Activated naive CD4-positive, alpha-beta T cell (primary cell): Measurements from ENCODE around the gene PRMT7.

Experiments used
- DNase-seq, 4 experiments: peaks; one replicate each; lab custom pipeline; 2025; lab: John Stamatoyannopoulos, UW

PRMT7 gene

DNA sequence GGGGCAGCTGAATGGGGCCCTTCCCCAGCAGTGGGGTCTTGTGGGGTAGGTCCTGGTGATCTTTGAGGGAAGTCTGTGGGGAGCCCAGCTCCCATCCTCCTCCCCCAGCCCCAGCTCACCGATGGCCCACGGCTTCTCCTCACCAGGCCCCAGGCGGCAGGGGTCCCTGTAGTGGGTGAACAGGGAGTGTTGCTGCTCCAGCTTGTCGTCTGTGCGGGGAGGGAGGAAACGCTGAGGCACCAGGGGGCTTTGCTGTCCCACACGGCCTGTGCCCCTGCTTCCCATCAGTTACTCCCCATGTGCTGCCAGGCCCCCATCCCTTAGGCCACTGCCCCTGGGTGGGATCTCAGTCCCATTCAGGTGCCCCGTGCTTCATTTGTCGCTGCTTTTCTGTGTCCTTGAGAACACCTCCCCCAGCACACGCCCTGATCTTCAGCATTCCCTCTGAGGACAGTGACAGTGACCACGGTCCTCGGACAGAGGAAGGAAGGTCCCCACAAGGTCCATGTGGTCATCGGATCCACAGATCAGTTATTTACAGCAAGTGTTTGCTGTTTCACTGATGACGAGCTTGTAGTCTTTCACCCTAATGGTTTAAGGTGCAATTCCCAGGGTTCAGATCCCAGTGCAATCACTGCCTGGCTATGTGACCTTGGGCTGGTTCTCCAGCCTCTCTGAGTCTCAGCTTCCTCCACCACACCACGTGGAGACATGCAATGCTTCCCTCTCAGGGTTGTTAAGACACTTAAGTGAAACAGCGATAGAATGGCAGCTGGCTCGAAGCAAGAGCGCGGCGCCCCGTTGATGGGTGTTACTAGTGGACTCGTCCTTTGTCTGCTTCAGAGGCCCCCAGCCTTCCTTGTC, 53.1 kb downstream of the PRMT7 start:
- DNase-seq = no peak

DNA sequence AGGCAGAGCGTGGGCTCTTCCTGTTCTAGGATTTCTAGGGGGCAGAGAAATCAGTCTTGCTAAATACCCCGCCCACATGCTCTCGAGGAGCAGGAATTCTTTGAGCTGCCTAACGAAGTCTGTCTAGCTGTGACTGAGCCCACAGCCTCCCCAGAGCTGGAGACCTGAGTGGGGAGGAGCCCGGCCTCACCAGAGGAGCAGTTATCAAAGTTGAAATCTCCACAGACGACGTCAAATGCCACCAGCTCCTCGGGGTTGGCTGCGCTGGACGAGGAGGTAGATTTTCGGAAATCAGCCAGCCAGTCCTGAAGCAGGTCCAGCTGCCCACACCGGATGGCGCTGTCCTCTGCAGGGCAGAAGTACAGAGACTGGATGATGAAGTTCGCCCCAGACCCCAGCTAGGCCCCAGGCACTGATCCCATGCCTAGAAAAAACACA, 53.8 kb downstream of the PRMT7 start:
- no peak for DNase-seq

DNA sequence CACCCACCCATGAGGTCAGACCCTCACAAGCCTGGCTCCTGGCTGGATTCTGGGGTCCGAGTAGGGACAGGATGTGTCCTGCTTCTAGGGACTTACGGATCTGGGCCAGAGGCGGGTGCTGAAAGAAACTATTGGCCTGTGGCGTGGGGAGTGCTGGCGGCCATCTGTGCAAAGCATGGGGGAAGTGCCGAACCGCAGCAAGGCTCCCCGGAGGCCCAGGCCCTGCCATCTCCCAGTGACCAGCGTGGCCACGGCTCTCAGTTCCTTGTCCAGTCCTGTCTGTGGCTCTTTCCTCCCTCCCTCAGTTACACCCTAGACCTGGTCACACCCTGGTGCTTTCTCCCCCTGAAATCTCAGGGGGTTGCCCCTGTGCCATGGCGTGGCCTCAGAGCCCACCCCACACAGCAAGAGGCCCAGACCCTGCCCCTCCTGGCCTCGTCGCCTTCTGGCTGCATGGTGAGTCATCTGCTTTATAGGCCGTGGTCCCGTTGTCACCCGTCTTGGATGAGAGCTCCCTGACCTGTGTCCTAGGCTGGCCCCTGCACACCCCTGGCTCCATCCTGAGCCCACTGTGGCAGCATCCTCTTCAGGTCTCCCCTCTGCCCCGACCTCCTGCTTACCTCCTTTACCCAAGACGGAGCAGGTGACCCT, 54.5 kb downstream of the PRMT7 start:
- no peak for DNase-seq

DNA sequence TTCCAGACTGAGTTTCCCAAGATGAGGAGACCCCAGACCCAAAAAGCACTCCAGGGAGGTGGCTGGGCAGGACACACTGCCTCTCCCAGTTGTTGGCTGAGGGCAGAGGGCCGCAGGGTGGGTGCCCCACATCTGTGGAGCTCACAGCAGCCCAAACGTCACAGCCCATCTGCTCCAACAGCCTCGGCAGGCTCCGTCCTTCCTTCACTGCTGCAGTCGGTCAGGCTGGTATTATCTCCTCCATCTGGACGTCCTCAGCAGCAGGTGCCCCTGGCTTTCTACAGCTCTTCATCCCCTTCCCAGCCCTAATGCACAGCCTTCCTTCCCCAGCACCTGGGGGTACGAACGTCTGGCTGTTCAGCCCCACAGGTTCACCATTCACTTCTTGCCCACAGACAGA, 55.2 kb downstream of the PRMT7 start:
- no peak for DNase-seq

DNA sequence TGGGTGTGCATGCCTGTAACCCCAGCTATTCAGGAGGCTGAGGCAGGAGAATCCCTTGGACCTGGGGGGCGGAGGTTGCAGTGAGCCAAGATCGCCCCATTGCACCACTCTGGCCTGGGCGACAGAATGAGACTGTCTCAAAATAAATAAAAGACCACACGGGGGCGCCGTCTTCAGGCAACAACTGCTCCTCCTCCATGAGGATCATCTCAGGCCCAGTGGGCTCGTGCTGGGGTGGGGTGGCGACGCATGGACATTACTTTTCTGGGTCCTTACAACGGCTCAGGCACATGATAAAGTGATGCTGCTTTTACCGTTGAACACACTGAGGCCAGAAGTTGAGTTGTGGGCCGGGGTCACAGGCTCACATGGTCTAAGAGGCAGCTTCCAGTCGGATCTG, 56.2 kb downstream of the PRMT7 start:
- DNase-seq = no peak

DNA sequence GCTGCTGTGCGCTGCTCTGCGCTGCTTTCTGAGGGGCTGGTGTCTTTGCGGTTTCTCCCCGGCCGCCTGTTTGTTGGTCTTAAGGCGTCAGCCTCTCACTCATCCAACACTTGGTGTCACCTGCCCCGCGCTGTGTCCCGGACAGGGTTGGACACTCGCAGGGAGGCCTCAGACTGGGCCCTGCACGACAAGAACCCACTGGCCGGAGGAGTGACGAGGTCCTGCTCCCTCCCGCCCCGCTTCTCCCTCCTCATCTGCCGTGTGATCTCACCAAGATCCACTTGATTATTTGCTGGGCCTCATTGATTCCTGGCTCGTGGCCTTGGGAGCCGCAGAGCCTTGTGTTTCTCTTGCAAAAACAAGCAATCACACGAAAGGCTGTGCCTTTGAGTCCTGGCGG, 56.6 kb downstream of the PRMT7 start:
- DNase-seq = no peak

DNA sequence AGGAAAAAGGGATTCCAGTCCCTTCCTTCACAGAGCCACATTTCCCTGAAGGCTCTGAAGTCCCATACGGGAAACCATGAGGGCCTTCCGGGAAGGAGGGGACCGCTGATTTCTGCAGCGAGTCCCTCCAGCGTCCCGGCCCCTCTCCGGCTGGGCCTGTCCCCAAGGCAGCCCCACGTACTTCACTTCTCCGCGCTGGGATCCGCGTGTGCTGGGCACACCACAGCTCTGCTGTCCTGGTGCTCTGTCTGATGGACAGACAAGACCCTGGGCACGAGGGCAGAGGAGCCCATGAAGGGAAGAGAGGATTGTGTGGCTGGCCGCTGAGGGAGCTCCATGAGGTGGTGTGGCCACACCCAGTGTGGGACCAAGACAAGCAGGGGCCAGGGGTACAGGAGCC, 57.1 kb downstream of the PRMT7 start:
- DNase-seq = no peak

DNA sequence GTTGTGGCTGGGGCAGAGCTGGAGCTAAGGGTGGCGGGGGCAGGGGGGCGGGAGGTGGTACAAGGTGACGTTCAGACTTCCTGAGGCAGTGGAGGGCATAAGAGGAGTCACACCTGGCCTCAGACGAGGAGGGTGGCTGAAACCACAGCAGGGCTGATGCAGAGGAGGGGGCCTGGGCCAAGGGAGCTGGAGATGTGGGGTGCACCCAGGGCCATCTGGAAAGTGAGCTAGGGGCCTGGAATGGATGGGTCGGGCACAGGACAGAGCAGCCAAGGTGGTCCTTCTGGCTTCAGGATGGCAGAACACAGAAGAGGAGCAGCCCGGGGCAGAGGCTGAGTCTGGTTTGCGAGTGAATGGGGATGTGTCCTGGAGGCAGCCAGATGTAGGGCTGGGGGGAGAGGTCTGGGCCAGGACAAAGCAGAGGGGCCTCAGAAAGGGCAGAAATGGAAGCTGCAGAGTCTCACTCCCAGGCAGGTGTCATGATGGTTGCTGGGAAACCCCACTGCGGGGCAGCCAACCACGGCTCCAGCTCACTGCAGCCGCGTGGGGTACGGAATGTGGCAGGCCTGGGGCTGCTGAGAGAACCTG, 57.6 kb downstream of the PRMT7 start:
- no peak for DNase-seq

DNA sequence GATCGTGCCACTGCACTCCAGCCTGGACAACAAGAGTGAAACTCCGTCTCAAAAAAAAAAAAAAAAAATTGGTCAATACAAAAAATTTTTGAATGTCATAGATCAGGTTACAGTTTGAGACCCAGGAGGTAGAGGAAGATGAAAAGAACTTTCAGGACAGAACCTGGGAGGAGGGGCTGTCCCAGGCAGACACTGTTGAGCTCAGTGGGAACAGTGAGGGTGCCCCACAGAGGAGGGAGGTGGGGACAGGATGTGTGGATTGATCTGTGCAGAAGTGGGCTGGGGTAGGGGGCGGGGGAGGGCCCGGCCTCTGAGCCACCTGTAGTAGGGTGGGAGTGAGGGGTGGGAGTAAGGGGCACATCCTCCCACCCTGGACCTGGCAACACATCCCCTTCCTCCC, 58.3 kb downstream of the PRMT7 start:
- no peak for DNase-seq

DNA sequence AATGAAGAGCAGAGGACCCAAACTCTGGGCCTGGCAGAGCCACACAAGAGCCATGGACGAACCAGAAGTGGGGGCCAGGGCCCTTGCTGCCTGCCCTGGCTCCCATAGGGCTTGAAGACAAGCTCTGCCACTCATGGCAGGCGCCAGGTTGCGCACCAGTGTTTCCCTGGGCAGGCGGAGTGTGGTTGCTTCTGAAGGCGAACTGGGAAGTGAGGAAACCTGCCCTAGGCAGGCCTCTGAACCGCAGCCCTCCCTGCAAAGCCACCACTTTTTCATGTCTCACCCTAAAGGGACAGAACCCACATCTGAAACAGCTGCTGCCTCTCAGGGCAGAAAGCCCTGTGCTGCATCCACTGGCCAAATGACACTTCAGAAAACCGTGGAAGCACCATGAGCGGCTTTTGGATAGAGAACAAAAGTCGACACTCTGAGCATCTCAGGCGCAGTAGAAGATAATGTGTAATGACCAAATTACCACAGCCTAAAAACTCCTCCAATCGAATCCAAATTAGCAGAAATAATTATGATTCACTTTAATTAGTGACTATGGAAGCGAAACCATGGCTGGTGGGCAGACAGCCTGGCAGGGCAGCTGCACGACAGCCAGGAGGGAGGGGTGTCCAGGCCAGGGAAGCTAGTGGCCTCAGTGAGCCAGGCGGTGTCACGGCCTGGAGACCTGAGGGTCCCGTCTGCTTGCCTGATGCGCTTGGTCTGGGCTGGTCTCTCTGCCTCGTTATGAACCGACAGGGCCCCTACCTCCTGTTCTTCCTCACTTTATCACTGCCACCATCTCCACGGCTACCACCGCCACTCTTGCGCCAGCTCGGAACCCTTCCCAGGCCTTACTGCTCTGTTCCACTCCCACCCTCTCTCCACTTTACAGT, 59.1 kb downstream of the PRMT7 start:
- no peak for DNase-seq

DNA sequence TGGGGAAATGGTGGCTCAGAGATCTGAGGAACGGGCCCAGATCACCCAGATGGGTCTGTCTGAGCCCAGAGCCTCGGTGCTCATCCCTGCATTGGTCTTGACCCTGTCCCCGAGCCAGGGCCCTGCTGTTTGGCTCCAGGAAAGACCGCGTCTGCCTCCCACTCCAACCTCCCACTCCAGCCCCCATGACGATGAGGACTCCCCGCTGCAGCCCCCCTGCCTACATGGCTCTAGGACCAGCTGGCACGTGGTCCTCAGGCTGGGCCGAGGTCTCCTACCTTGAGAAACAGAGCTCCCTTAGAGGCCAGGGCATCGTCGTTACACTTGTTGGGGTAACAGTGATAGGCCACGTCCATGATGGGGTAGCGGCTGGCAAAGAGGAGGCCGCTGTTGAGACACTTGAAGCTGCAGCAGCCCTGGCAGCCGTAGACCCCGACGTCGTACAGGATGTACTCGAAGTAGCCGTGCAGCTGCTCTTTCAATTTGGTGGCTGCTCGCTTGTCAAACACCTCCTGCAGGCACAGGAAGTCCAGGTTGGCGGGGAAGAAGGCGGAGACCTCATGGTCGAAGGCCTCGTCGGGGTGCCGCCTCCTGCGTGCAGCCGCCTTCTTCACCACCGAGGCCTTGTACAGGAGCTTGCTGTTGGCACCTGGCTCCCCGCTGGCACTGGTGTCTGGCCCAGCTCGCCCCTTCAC, 59.9 kb downstream of the PRMT7 start:
- peak in 2 of 4 experiments; percentile 14 to 45 for DNase-seq

DNA sequence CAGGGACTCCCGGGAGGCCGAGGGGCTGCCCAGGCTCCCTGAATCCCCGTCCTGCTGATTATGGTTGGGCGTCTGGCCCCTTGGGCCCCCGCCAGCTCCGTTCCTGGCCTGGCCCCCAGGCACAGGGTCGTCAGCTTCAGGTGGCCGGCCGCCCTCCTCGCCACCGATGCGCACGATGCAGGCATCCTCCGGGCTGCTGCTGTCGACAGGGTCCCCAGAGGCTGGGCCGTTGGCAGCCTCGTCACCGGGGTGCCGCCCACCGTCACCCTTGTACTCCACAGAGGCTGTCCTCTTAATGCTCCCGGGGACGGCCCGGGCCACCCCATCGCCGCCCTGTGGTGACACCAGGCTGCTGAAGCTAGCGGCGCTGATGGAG, 60.4 kb downstream of the PRMT7 start:
- DNase-seq = no peak

DNA sequence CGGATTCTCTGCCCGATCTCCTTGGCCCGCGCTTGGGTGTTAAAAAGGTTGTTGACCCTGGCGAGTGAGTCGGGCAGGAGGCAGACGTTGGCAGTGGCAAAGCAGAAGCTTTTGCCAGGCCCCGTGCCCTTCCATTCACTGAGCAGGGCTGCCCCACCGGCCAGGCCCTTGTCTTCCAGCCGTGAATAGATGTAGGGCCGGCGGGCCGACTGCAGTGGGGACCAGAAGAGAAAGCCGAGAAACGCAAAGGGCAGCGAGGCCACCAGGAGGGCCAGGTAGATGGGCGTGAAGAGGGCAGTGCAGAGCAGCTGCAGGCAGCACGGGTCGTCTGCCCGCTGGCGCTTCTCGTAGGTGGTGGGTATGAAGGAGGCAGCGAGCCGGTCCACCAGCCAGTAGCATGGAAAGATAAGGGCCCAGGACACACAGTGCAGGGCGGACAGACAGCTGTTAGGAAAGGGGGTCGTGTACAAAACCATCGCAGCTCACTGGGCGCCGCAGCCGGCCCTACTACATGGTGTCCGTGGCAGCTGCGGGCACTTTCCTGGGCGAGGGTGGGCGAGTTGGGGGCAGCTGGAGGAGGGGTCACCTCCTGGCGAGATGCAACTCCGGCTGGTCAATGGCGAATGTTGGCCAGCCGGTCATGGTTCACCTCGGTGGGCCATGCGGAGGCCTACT, 61.0 kb downstream of the PRMT7 start:
- DNase-seq = no peak

DNA sequence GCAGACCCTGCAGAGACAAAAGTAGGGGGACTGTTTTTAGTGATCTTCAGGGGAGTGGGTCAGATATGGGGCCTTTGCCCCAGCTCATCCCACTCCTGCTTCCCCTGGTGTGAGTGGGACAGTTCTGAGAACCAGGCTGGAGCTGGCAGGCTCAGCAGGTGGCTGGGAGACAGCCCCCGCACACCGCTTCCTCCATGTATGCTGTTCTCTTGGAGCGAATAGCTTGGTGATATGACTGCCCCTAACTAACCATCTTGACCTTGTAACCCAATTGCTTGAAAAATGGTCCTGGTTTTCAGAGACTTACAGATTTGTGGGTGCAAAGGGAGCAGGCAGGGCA, 61.5 kb downstream of the PRMT7 start:
- DNase-seq = no peak

DNA sequence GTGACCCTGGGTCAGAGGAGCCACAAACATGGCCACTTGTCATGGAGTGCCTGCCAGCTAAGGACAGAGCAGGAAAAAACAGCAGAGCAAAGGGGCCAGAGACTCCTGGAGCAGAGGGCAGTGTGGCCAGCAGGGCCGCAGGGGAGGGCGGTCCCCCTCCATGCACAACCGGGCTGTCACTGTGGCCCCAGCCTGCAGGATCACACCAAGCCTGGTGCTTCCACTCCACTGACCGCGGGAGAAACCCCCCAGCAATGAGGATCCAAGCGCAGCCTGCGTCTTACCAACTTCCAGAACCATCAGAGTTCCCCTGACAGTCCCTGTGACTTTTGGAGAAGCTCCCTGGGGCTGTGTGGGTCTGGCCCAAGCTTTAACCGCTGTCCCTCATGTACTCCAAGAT, 62.0 kb downstream of the PRMT7 start:
- no peak for DNase-seq

DNA sequence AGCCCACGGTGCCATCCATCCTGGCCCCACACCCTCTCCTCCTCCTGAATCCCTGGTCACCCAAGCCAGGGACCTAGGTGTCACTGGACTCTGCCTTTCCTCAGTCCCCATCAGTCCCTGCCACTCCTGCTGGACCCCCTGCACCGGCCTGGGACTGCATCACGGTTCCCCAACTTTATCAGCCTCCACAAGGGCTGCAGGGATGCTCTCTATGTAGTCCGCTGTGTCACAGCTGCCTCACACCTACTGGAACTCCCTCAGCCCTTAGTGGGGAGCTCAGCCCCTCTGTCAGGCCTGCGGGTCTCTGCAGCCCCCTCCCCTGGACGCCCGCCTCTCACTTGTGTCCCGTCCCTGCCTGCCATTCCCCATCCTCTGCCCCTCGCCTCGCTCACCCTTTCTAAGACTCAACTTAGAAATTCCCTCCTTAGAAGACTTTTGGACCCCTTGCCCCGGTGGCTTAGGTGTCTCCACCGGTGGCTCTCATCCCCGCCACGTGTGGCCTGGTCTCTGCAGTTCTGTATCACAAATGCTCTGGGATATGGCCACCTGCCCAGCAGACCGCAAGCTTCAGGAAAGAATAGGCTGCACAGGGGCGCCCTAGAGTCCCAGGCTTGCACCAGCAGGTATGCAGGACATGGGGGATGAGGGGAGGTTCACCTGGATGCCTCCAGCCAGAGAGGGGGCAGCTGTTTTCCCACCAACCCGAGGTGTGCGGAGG, 62.9 kb downstream of the PRMT7 start:
- no peak for DNase-seq

DNA sequence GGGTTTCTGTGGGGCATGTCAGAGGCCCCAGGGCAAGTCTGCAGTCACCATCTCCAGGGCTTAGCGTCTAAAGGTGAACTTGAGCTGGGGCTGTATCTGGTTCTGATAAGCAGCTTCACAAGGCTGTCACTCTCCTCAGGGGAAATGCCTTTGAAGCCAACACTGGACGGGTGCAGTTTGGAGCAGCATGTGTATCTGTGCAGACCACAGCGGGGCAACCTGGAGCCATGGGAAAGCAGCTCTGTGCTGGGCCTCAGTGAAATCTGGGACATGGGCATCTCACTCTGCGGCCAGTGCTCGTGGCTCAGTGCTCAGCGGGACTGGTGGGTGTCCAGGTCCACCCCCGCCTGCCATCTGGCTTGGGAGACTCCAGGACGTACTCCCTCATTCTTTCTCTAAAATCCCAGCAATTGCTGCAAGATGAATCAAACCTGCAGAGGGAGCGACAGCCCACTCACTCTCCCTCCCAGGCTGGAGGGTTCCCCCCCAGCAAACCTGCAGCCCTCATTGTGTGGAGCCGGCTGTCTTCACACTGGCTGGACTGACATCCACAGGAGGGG, 63.5 kb downstream of the PRMT7 start:
- no peak for DNase-seq

DNA sequence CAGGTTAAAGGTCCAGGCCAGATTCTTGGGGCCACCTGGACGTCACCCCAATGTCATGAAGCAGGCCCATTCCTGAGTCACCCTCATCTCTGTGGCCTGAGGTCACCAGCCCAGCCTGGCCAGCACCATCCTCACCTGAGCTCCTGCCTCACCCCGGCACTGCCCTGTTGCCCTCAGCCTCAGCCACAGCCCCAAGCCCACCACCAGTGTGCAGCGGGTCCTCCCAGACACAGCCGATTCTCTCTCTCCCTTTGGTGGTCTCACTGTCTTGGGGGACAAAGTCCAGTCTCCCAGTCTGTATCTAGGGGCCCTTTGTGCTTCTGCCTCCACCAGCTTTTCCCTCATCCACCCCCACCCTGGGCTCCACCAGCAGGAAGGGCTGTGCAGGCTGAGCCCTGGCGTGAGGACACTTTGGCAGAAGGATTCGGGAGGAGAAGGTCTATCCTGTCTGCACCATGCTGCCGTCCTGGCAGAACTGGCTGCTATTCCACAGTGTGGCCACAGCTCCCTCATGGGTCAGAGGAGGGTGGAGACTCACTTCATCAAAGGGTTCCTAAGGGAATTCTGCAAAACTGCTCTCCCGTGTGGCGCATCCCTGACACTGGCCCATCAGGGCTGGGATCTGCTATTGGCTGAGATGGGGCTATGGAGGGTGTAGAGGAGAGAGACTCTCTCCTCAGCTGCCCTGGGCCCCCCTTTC, 64.3 kb downstream of the PRMT7 start:
- no peak for DNase-seq

DNA sequence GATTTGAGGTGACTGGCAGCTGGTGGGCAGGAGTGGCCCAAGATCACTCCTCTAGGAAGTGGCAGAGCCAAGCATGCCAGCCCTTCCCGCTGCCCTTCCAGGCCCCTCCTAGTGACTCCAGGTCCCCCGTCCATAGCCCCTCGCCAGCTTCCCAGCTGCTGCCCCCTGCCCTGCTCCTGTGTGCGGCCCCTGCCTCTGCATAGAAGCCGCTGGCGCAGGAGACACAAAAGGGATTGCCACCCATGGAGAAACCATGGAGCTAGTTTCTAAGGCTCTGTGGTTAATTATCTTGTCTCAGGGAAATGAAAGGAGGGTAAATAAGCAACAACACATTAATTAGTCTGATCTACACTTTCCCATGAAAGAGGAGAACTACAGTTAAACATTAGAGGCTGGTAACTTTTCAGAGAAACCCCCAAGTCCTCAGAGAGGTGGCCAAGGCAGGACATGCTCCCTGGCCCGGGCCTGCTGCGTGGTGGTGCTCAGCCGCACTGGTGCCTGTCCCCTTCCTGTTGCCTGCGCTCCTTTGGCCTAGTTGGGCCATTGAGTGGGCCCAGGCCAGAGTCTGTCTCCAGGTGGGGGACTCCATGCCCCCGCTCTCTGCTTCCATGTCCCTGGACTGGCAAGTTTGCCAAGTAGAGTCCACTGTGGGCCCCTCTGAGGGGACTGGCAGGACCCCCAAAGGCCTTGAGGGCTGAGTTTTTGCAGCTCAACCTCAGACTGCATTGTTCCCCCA, 65.2 kb downstream of the PRMT7 start:
- no peak for DNase-seq
